HG02973 (cell line): Measurements from ENCODE around the gene GJC3.
A peak's percentile ranks its signal among the peaks of the same experiment; 100 is the strongest.
"Not testable (repeated sequence)": the region's sequence is repeated elsewhere in the genome, so short reads cannot be mapped to it uniquely, and the experiment has no call there.

Source experiments
- ATAC-seq: cut with Tn5 transposase; IDR thresholded peaks from one replicate; pipeline ENCODE4 v1.9.1; 2021; ENCODE audit warnings: moderate library complexity; ENCODE audit not compliant: unreplicated experiment

GJC3 gene

DNA sequence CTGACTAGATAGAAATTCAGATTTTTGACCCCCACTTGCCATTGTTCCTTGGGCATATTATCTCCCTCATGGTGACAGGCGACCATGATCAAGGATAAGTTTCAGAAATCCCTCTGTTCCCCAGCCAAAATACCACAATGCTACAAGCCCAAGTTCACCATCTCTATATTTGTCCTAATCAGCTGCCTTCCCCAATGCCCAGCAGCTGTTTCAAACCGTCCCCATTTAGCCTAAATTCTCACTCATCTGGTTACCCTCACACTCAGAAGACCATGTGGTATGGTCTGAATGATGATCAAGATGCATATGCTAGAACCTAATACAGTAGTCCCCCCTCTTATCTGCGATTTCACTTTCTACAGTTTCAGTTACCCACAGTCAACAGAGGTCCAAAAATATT is 956 bp upstream of the GJC3 start:
- no peak for ATAC-seq

GRCh38 chr7:99929730-99930053 is 272 bp upstream of the GJC3 start:
- no peak for ATAC-seq

GRCh38 chr7:99928188-99928587 is 1.2 kb downstream of the GJC3 start:
- no peak for ATAC-seq

GRCh38 chr7:99927536-99927935 is 1.9 kb downstream of the GJC3 start:
- no peak for ATAC-seq

- ATAC-seq, result no peak
Observed at GRCh38 chr7:99926321-99926720, 3.1 kb downstream of the GJC3 start.

DNA sequence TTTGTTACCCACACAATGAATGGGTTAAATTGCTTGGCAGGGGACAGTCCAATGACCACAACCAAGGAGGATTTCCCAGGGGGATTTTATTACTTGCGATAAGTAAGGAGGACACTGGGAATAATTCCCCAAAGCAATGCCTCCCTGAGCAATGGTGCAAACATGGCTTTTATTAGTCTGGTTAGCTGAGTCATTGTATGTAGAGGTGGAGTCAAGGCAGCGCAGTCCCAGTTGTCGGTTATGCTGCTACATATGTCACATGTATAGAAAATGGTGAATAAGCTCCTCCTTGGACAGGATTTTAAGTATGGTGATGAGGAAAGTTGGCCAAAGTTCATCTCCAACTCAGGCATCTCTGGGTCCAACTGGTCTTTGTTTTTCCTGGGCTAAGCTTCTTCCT is 6.2 kb downstream of the GJC3 start:
- ATAC-seq, result no peak

DNA sequence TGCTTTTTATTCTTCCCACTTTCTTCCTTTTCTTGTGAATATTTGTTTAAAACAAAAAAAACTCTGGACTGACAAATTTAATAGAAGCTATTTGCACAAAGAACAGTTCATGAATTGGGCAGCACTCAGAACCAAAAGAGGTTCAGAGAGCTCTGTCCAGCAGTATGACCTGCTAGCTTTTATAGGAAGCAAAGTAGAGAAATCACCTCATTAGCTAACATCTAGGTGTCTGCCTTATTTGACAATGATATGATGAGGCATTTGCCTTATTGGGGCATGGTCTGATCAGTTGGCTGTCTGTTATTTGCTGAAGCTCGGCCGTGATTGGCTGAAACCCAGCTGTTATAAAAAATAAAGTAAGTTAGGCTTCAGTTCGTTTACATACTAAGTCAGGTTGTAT is 9.3 kb downstream of the GJC3 start:
- no peak for ATAC-seq

DNA sequence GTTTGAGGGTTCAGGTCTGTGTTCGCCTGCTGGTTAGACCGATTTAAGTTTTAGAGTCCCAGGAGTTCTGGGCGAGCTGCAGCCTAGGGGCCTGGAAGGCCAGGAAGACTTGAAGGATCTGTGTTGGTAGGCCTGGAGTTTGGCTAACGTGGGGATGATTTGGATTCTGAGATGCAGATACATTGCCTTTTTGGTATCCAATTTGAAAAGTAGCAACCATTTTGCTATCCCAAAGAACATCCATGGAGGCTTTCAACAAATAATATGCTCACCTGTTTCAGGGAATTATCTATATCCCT is 9.7 kb downstream of the GJC3 start:
- no peak for ATAC-seq

DNA sequence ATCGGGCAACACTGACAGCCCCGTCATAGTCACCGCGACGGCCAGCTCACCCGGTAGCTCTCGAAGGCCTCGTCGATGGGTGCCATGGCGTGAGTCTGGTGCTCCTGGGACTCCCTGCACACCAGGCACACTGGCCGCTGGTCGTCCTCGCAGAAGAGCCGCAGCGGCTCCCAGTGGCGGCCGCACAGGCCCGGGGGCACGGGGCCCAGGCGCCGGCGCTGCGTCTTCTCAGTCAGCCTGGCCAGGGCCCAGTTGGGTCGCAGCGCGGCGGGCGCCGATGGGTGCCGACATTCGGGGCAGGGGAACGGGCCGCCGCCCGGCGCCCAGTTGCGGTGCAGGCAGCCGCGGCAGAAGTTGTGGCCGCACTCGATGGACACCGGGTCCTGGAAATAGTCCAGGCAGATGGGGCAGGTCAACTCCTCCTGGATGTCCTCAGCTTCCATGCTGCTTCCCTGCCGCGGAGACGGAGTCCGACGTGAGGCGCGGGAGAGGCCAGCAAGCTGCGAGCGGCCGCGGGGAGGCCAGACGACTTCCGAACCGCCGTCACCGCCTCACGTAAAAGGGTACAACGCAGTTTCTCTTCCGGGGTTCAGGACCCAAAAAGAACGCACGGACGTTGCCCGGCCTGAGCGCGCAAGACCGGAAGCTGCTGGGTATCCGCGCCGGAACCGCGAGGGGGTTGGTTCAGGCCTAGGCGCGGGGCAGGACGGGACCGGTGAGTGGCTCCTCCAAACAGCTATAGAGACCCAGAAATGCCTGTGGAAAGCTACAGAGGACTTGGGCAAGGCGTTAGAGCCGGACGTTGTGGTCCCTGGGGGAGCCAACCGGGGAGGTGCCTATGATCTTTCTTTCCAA is 10.2 kb downstream of the GJC3 start, which contains the start of gene TRIM4:
TRIM4 (minus strand) TSS at position 572 of the 855 bp plus-strand sequence; CDS start at position 443, 129 bp downstream.
- peak; percentile 92 for ATAC-seq

DNA sequence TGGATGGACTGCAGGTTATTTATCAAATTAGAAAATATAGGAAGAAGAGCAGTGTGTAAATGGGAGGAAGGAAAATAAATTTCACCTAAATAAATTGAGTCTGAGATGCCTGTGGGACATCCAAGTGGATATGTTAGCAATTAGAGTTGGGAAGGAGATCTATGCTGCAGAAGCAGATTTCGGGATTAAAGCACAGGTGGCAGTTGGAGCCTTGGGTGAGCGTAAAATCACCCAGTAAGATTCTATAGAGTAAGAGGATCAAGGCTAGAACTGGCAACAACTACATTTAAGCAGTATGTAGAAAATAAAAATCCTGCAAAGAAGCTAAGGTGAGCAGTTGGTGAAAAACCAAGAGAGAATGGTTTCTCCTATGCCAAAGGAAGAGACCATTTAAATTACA is 18.4 kb downstream of the GJC3 start:
- ATAC-seq, result no peak

DNA sequence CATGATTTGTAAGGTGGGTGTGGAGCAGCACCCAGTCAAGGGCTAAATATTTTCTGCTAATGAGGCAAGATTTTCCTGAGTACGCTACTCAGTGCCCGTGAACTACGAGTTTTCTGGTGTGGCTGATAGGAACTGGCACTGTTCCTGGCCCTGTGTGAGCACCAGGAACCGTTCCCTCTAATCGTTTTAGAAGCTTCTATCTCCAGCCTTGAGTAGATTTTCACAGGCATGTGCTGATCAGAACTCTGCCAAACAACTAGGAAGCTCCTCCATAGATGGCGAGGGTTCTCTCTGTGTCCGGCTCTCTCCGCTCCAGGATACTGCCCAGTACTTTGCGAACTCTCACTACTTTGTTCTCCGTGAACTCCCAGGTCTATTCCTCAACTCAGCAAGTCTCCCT is 27.8 kb downstream of the GJC3 start:
- ATAC-seq, result no peak

DNA sequence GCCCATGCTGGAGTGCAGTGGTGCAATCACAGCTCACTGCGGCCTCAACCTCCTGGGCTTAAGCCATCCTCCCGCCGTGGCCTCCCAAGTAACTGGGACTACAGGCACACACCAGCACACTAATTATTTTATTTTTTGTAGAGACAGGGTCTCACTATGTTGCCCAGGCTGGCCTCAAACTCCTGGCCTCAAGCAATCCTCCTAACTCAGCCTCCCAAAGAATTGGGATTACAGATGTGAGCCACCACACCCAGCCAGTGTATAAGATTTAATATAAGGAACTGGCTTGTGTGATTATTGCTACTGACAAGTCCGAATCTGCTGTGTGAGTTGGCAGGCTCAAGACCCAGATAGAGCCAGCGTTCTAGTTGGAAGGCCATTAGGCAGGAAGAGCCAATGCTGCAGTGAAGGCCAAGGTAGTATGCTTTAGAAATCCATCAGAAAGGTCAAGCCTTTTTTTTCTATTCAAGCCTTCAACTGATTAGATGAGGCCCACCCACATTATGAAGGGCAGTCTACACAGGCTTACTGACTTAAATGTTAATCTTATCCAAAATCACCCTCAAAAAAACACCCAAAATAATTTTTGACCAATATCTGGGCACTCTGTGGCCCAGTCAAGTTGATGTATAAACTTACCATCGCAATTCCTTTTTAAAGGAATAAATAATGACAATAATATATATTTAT is 29.4 kb downstream of the GJC3 start:
- no peak for ATAC-seq

DNA sequence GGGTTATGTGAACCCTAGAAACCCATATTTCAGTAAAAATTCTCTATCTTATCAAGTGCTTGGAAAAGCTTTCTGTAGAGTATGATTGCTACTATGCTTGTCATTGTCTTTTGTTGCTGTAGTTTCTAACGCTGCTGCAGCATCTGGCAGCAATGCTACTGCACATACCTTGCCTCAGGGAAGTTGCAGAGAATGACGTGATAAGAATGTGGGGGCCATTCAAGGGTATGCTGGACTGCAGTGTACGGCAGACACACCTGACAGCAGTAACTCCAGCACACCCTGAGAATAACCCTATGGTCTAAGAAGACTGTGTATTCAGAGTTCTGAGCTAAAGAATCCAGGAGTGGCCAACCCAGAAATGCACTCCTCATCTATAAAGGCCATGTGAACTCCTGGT is 30.6 kb downstream of the GJC3 start:
- ATAC-seq, result no peak

DNA sequence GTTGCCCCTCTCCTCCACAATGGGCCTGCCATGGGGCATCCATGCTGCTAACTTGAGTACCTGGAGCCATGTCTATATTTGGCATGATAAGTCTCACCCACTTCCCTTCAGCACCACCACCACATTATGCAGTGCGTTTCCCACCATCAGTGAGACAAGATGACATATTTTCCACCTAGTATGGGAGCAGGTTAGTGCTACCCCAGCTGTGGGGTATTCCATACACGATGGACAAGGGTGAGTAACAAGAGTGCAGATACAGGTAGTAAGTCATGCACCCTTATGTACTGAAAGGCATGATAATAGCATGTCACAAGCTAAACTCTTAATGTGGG is 31.4 kb downstream of the GJC3 start:
- ATAC-seq, result no peak

GRCh38 chr7:99897322-99898022 is 31.9 kb downstream of the GJC3 start:
- no peak for ATAC-seq

GRCh38 chr7:99894738-99895137 is 34.7 kb downstream of the GJC3 start:
- ATAC-seq, result no peak

GRCh38 chr7:99893280-99893679 is 36.1 kb downstream of the GJC3 start:
- no peak for ATAC-seq

GRCh38 chr7:99890348-99890747 is 39.1 kb downstream of the GJC3 start:
- ATAC-seq, result not testable (repeated sequence)

- ATAC-seq, result not testable (repeated sequence)
Observed at GRCh38 chr7:99888366-99888765, 41.1 kb downstream of the GJC3 start.

- no peak for ATAC-seq
Observed at GRCh38 chr7:99881370-99881769, 48.0 kb downstream of the GJC3 start.

DNA sequence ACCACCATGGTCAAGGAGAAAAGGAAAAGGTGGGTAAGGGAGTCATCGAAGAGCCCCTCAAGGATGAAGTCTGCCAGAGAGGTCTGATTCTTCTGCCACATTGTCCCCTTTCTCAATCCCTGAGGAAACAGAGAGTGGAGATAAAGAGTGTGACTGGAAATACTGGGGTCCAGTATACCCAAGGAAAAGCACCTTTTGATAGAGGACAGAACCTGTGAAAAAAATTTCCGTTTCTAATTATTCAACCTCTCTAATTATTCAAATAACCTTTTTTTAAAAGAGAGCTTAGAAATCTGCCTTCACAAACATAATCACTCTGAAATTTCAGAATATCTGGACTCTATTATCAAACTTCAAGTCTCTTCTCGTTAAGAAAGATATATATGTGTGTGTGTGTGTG is 52.5 kb downstream of the GJC3 start, which contains the start of gene OR2AE1:
OR2AE1 (minus strand) TSS at position 101 of the 400 bp plus-strand sequence; CDS start at position 101, 0 bp downstream.
- no peak for ATAC-seq

- ATAC-seq, result no peak
Observed at GRCh38 chr7:99876491-99876890, 52.9 kb downstream of the GJC3 start.
